ENCODE measurements around the gene DYNC1H1. TPM values are rescaled to one million over a fixed set of nuclear protein-coding genes. Genes with fewer than 3 reads are reported as not detected.

DYNC1H1 gene
- total and polyA plus RNA-seq, 2 experiments from 2014 or later: 158 to 434 TPM

- H3K4me3 ChIP-seq: no peak overlapping the region
- DNase-seq (ENCODE audit: low read depth in 1 of 2, low spot score in 1 of 2): no peak
- H3K4me1 ChIP-seq (ENCODE audit: low read depth): no peaks in the 10 kb centered on the region
- no peak overlapping the region for H3K27ac ChIP-seq
- no peaks in the 10 kb centered on the region for H3K27me3 ChIP-seq
- peaks cover 80% of the 10 kb centered on the region for H3K36me3 ChIP-seq
- no peaks in the 10 kb centered on the region for H3K9me3 ChIP-seq (ENCODE audit: low read depth)
- no peak for TF ChIP-seq CTCF (IDR thresholded peaks at IDR 0.05; ENCODE audit: low read depth, low read length)
These were observed 21.6 kb downstream of the DYNC1H1 start for GRCh38 chr14:101985957-101986356.

GRCh38 chr14:101986953-101987352 is 22.6 kb downstream of the DYNC1H1 start:
- H3K4me3 ChIP-seq: no peak overlapping the region
- TF ChIP-seq CTCF (IDR thresholded peaks at IDR 0.05; ENCODE audit: low read depth, low read length): no peak
- no peaks in the 10 kb centered on the region for H3K9me3 ChIP-seq (ENCODE audit: low read depth)
- H3K27ac ChIP-seq: no peak overlapping the region
- peaks cover 77% of the 10 kb centered on the region for H3K36me3 ChIP-seq
- no peak for DNase-seq (ENCODE audit: low read depth in 1 of 2, low spot score in 1 of 2)
- H3K4me1 ChIP-seq (ENCODE audit: low read depth): no peaks in the 10 kb centered on the region
- H3K27me3 ChIP-seq: no peaks in the 10 kb centered on the region

GRCh38 chr14:101988377-101988776 is 24.0 kb downstream of the DYNC1H1 start:
- TF ChIP-seq CTCF (IDR thresholded peaks at IDR 0.05; ENCODE audit: low read depth, low read length): no peak
- Histone ChIP-seq H3K4me3 (no peak overlapping the region), H3K36me3 (peaks cover 82% of the 10 kb centered on the region), H3K27me3 (no peaks in the 10 kb centered on the region), H3K9me3 (ENCODE audit: low read depth) (no peaks in the 10 kb centered on the region), H3K27ac (no peak overlapping the region), H3K4me1 (ENCODE audit: low read depth) (no peaks in the 10 kb centered on the region)
- DNase-seq (ENCODE audit: low read depth in 1 of 2, low spot score in 1 of 2): no peak

GRCh38 chr14:101991352-101991751 is 27.0 kb downstream of the DYNC1H1 start:
- no peak for TF ChIP-seq CTCF (IDR thresholded peaks at IDR 0.05; ENCODE audit: low read depth, low read length)
- Histone ChIP-seq H3K4me1 (ENCODE audit: low read depth) (no peaks in the 10 kb centered on the region), H3K36me3 (peaks cover 90% of the 10 kb centered on the region), H3K9me3 (ENCODE audit: low read depth) (no peaks in the 10 kb centered on the region), H3K4me3 (no peak overlapping the region), H3K27me3 (no peaks in the 10 kb centered on the region), H3K27ac (no peak overlapping the region)
- DNase-seq (ENCODE audit: low read depth in 1 of 2, low spot score in 1 of 2): no peak

- no peak for TF ChIP-seq CTCF (IDR thresholded peaks at IDR 0.05; ENCODE audit: low read depth, low read length)
- no peak overlapping the region for H3K27ac ChIP-seq
- no peak overlapping the region for H3K4me3 ChIP-seq
- H3K4me1 ChIP-seq (ENCODE audit: low read depth): no peaks in the 10 kb centered on the region
- no peaks in the 10 kb centered on the region for H3K27me3 ChIP-seq
- H3K9me3 ChIP-seq (ENCODE audit: low read depth): no peaks in the 10 kb centered on the region
- DNase-seq (ENCODE audit: low read depth in 1 of 2, low spot score in 1 of 2): no peak
- peaks cover 90% of the 10 kb centered on the region for H3K36me3 ChIP-seq
These were observed 28.3 kb downstream of the DYNC1H1 start for GRCh38 chr14:101992708-101993107.
